K562 (cell line): ENCODE measurements around the gene CDC6. TPM values are rescaled to one million over a fixed set of nuclear protein-coding genes. Genes with fewer than 3 reads are reported as not detected.

Source experiments
- CBFA2T2 ChIP-seq: fragments of 450-650 bp; conservative IDR thresholded peaks from 2 replicates; pipeline ENCODE4 v1.6.1; 2017; ENCODE audit warnings: mild to moderate bottlenecking
- CREM ChIP-seq: IDR thresholded peaks from 2 replicates; pipeline ENCODE4 v1.6.1; 2014; ENCODE audit warnings: antibody characterized with exemption, low read depth
- FOXJ2 ChIP-seq: fragments of 200-800 bp; sonication (Bioruptor generic); IDR thresholded peaks from 2 replicates; pipeline ENCODE4 v1.6.1; 2016; ENCODE audit warnings: missing genetic modification characterization, missing compliant biosample characterization
- HIVEP1 ChIP-seq: fragments of 250-450 bp; sonication (Bioruptor Pico); IDR thresholded peaks from 2 replicates; pipeline ENCODE4 v1.4.0; 2020; ENCODE audit warnings: mild to moderate bottlenecking
- MTA1 ChIP-seq: fragments of 450-650 bp; IDR thresholded peaks from 2 replicates; pipeline ENCODE4 v1.6.1; 2017; ENCODE audit warnings: borderline replicate concordance
- NCOR1 ChIP-seq: fragments of 450-650 bp; IDR thresholded peaks from 2 replicates; pipeline ENCODE4 v1.6.1; 2016; ENCODE audit warnings: mild to moderate bottlenecking, moderate library complexity
- PML ChIP-seq: IDR thresholded peaks from 2 replicates; pipeline ENCODE4 v1.6.1; 2012; ENCODE audit warnings: low read length, inconsistent platforms
- PPARD ChIP-seq: fragments of 250-450 bp; sonication (Bioruptor Pico); IDR thresholded peaks from 2 replicates; pipeline ENCODE4 v1.8.0; 2022; ENCODE audit warnings: inconsistent platforms, mild to moderate bottlenecking, moderate library complexity
- SREBF2 ChIP-seq: sonication (generic); formaldehyde crosslinking; IDR thresholded peaks from 2 replicates; pipeline ENCODE4 v1.4.0; 2020; ENCODE audit warnings: mild to moderate bottlenecking, missing genetic modification reagents
- TEAD2 ChIP-seq: fragments of 450-650 bp; IDR thresholded peaks from 2 replicates; pipeline ENCODE4 v1.6.1; 2016; ENCODE audit warnings: missing genetic modification characterization, control low read depth, missing compliant biosample characterization
- TSHZ1 ChIP-seq: fragments of 250-450 bp; sonication (Bioruptor Pico); IDR thresholded peaks from 2 replicates; pipeline ENCODE4 v1.4.0; 2020; ENCODE audit warnings: mild to moderate bottlenecking, moderate library complexity
- VEZF1 ChIP-seq: fragments of 200-800 bp; sonication (Bioruptor generic); IDR thresholded peaks from 2 replicates; pipeline ENCODE4 v1.6.1; 2017; ENCODE audit warnings: missing genetic modification characterization, missing compliant biosample characterization
- ZFP30 ChIP-seq: fragments of 250-450 bp; sonication (Bioruptor Pico); IDR thresholded peaks from 2 replicates; pipeline ENCODE4 v1.8.0; 2022; ENCODE audit warnings: moderate library complexity, mild to moderate bottlenecking, inconsistent platforms, borderline replicate concordance
- ZNF583 ChIP-seq: fragments of 250-450 bp; sonication (Bioruptor Pico); IDR thresholded peaks from 2 replicates; pipeline ENCODE4 v1.4.0; 2020
- ZNF764 ChIP-seq: fragments of 250-450 bp; sonication (Bioruptor Pico); IDR thresholded peaks from 2 replicates; pipeline ENCODE4 v1.4.0; 2020; ENCODE audit warnings: low read depth, mild to moderate bottlenecking, moderate library complexity
- ZNF780A ChIP-seq: fragments of 250-450 bp; sonication (Bioruptor Pico); IDR thresholded peaks from 2 replicates; pipeline ENCODE4 v1.5.0; 2021; ENCODE audit warnings: mild to moderate bottlenecking
- polyA plus RNA-seq, 8 experiments: library from polyadenylated mRNA; depleted of rRNA in 4 of 8; stranded (reverse) in 5 of 8; unstranded in 3 of 8; fragments of >200 nt; fragmentation: Nextera tagmentation in 2 of 8; fragmentation: Illumina TruSeq in 1 of 8; extraction: Ambion mirVana in 2 of 8; extraction: Trizol in 1 of 8; gene quantifications; 2 replicates each; pipeline versions ENCODE4 v1.2.1 to v1.2.3, GENCODE V29; 2011 to 2014; ENCODE audit warnings: inconsistent platforms in 1 of 8, missing spikeins in 1 of 8
- total RNA-seq, 7 experiments: library from RNA; depleted of rRNA in 6 of 7; stranded (reverse); fragments of >200 nt in 6 of 7; fragmentation: Illumina TruSeq in 2 of 7; extraction: Trizol in 2 of 7; gene quantifications; 2 replicates each; pipeline versions ENCODE4 v1.2.1 to v1.2.3, GENCODE V29; 2011 to 2021; ENCODE audit warnings: low replicate concordance in 1 of 7
- TF ChIP-seq, protein P1 (sequence below): fragments of 450-650 bp; formaldehyde crosslinking; IDR thresholded peaks from 2 replicates; pipeline ENCODE4 v1.4.0; 2020; ENCODE audit warnings: mild to moderate bottlenecking, moderate library complexity
- TF ChIP-seq, protein P2 (sequence below): fragments of 450-650 bp; formaldehyde crosslinking; IDR thresholded peaks from 2 replicates; pipeline ENCODE4 v1.4.0; 2022; ENCODE audit warnings: missing genetic modification characterization
- TF ChIP-seq, protein P3 (sequence below), 2 experiments: fragments of 200-800 bp in 1 of 2; sonication (Bioruptor generic) in 1 of 2; sonication (generic) in 1 of 2; formaldehyde crosslinking in 1 of 2; IDR thresholded peaks in 1 of 2; conservative IDR thresholded peaks in 1 of 2; 2 replicates each; pipeline versions ENCODE4 v1.5.0 to v1.6.1; 2016 to 2020; ENCODE audit warnings: missing compliant biosample characterization in 1 of 2, missing genetic modification characterization in 1 of 2, missing genetic modification reagents in 1 of 2

Gene CDC6
- total and polyA plus RNA-seq, 9 of the 15 experiments (the other 6 are each of a cell fraction or from before 2014, with no cell fraction given): 29.6 to 141 (median 106) TPM

DNA sequence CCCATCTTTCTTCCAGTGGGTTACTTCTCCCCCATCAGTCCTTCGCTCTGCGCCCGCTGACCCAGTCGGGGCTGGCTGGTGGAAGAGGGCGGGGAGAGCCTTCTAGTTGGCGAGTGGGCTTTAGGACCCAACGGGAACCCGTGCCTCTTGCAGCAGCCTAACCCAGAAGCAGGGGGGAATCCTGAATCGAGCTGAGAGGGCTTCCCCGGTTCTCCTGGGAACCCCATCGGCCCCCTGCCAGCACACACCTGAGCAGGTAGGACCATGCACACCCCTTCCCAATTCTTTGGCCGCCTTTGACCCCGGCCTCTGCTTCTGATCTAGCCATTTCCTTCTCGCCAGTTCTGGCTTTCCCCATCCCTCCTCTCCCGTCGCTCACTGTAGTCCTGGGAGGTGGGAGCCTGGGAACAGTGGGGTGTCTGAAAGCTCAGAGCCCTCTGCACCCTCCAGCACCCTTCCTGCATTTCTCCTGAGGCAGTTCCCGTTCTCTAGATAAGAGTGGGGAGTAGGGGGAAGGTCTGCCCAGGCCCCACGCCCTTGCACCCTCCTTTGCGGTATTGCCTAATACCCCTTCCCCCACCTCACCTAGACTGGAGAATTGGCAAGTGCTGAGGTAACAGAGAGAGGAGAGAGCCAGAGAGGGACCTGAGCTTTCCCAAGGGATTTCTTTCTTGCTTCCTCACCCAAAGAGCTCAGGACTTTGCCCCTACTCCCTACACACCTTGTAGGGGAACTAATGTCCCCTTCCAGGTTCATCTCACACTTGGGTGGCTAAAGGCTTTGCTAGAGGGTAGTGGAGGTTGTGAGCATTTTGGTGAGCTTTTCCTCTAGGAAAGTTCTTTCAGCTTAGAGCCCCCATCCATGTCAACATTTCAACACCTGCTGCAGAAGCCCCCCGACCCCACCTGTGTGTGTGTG, 21.6 kb downstream of the CDC6 start, which contains the start of gene RARA (continued):
- TF ChIP-seq VEZF1 (CRISPR knock-in tag) (peak; percentile 59; the same call in 1 of the 2 replicates), CBFA2T2 (no peak), MTA1 (no peak), PML (peak; percentile 23; the same call in 1 of the 2 replicates), ZNF583 (CRISPR knock-in tag) (no peak), PPARD (CRISPR knock-in tag) (no peak), ZNF764 (CRISPR knock-in tag) (no peak), HIVEP1 (CRISPR knock-in tag) (no peak), FOXJ2 (no peak), TSHZ1 (CRISPR knock-in tag) (no peak), NCOR1 (no peak), SREBF2 (CRISPR knock-in tag) (no peak), CREM (peak; percentile 43; the same call in 1 of the 2 replicates), ZNF780A (CRISPR knock-in tag) (no peak), ZFP30 (no peak), TEAD2 (tag) (no peak)
- TF ChIP-seq, protein P1, sequence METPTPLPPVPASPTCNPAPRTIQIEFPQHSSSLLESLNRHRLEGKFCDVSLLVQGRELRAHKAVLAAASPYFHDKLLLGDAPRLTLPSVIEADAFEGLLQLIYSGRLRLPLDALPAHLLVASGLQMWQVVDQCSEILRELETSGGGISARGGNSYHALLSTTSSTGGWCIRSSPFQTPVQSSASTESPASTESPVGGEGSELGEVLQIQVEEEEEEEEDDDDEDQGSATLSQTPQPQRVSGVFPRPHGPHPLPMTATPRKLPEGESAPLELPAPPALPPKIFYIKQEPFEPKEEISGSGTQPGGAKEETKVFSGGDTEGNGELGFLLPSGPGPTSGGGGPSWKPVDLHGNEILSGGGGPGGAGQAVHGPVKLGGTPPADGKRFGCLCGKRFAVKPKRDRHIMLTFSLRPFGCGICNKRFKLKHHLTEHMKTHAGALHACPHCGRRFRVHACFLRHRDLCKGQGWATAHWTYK (CRISPR knock-in tag): no peak
- TF ChIP-seq, protein P2, sequence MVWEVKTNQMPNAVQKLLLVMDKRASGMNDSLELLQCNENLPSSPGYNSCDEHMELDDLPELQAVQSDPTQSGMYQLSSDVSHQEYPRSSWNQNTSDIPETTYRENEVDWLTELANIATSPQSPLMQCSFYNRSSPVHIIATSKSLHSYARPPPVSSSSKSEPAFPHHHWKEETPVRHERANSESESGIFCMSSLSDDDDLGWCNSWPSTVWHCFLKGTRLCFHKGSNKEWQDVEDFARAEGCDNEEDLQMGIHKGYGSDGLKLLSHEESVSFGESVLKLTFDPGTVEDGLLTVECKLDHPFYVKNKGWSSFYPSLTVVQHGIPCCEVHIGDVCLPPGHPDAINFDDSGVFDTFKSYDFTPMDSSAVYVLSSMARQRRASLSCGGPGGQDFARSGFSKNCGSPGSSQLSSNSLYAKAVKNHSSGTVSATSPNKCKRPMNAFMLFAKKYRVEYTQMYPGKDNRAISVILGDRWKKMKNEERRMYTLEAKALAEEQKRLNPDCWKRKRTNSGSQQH: no peak
- TF ChIP-seq, protein P3, sequence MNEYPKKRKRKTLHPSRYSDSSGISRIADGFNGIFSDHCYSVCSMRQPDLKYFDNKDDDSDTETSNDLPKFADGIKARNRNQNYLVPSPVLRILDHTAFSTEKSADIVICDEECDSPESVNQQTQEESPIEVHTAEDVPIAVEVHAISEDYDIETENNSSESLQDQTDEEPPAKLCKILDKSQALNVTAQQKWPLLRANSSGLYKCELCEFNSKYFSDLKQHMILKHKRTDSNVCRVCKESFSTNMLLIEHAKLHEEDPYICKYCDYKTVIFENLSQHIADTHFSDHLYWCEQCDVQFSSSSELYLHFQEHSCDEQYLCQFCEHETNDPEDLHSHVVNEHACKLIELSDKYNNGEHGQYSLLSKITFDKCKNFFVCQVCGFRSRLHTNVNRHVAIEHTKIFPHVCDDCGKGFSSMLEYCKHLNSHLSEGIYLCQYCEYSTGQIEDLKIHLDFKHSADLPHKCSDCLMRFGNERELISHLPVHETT (CRISPR knock-in tag; conservative IDR thresholded peaks at IDR 0.05 in 1 of 2, IDR thresholded peaks at IDR 0.05 in 1 of 2): no peak
